ENCODE data around the gene RALGPS1.

DNA sequence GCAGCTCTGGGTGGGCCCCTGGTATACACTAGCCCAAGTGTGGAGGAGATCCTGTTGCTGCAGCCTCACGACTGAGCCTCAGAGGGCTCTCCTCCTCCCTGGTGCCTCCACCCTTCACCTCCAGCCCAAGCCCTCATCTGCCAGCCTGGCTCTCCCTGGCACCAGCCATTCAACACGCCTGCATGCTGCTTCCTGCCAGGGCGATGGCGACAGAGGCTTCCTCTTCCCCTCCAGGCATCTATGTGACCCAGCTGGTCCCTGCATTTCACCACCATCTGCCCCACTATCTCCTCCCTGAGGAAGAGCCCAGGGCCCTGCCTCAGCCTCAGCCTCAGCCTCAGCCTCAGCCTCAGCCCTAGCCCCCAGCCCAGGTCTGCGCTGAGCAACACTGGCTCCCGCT is 262.6 kb downstream of the RALGPS1 start:
- TF ChIP-seq, protein P1, sequence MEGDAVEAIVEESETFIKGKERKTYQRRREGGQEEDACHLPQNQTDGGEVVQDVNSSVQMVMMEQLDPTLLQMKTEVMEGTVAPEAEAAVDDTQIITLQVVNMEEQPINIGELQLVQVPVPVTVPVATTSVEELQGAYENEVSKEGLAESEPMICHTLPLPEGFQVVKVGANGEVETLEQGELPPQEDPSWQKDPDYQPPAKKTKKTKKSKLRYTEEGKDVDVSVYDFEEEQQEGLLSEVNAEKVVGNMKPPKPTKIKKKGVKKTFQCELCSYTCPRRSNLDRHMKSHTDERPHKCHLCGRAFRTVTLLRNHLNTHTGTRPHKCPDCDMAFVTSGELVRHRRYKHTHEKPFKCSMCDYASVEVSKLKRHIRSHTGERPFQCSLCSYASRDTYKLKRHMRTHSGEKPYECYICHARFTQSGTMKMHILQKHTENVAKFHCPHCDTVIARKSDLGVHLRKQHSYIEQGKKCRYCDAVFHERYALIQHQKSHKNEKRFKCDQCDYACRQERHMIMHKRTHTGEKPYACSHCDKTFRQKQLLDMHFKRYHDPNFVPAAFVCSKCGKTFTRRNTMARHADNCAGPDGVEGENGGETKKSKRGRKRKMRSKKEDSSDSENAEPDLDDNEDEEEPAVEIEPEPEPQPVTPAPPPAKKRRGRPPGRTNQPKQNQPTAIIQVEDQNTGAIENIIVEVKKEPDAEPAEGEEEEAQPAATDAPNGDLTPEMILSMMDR (conservative IDR thresholded peaks at IDR 0.05 in 1 of 2, IDR thresholded peaks at IDR 0.05 in 1 of 2; ENCODE audit: low read depth in 1 of 2, low read length in 2 of 2), result no peak
- no peak for TF ChIP-seq EZH2 (IDR thresholded peaks at IDR 0.05; ENCODE audit: low read length, missing control alignments)

Data from fibroblast of lung (primary cell).